K562 (cell line): Measurements from ENCODE around the gene GRIN1. TPM values are rescaled to one million over a fixed set of nuclear protein-coding genes. Genes with fewer than 3 reads are reported as not detected.
A peak's percentile ranks its signal among the peaks of the same experiment; 100 is the strongest.

ENCODE experiments used
- AFF1 ChIP-seq, 2 experiments: fragments of 450-650 bp; IDR thresholded peaks; 2 replicates each; pipeline ENCODE4 v1.6.1; 2018; ENCODE audit warnings: mild to moderate bottlenecking in 2 of 2, low read depth in 1 of 2; ENCODE audit not compliant: partially characterized antibody in 2 of 2
- ATF7 ChIP-seq: fragments of 450-650 bp; IDR thresholded peaks from 2 replicates; pipeline ENCODE4 v1.7.1; 2014; ENCODE audit warnings: mild to moderate bottlenecking, moderate library complexity
- CCNT2 ChIP-seq: IDR thresholded peaks from 2 replicates; pipeline ENCODE4 v1.6.1; 2011; ENCODE audit warnings: borderline replicate concordance, low read depth, mild to moderate bottlenecking, moderate library complexity, mixed read lengths, low read length; ENCODE audit not compliant: insufficient read length; ENCODE audit errors: extremely low read depth
- DACH1 ChIP-seq: fragments of 450-650 bp; IDR thresholded peaks from 2 replicates; pipeline ENCODE4 v1.6.1; 2018; ENCODE audit not compliant: partially characterized antibody
- E4F1 ChIP-seq: fragments of 250-450 bp; sonication (Bioruptor Pico); IDR thresholded peaks from 2 replicates; pipeline ENCODE4 v1.5.0; 2021; ENCODE audit warnings: mild to moderate bottlenecking, borderline replicate concordance
- GATAD2A ChIP-seq: fragments of 450-650 bp; IDR thresholded peaks from 2 replicates; pipeline ENCODE4 v1.6.1; 2017
- LARP7 ChIP-seq: fragments of 450-650 bp; IDR thresholded peaks from 2 replicates; pipeline ENCODE4 v1.6.1; 2016
- MAX ChIP-seq: sonication (generic); formaldehyde crosslinking; IDR thresholded peaks from 2 replicates; pipeline ENCODE4 v1.9.0; 2022; ENCODE audit warnings: mild to moderate bottlenecking, missing genetic modification reagents
- RBM14 ChIP-seq: fragments of 200-400 bp; formaldehyde crosslinking; IDR thresholded peaks from 2 replicates; pipeline ENCODE4 v1.6.1; 2018; ENCODE audit warnings: low read depth, mild to moderate bottlenecking, low read length, moderate library complexity, borderline replicate concordance; ENCODE audit not compliant: insufficient read depth
- SAP30 ChIP-seq: fragments of 200-600 bp; sonication (generic); IDR thresholded peaks from 2 replicates; pipeline ENCODE4 v1.6.1; 2012; ENCODE audit warnings: borderline replicate concordance, low read depth, mild to moderate bottlenecking, moderate library complexity, low read length, control low read depth, inconsistent platforms; ENCODE audit not compliant: insufficient read depth, poor library complexity, severe bottlenecking
- ZBTB17 ChIP-seq: fragments of 450-650 bp; formaldehyde crosslinking; IDR thresholded peaks from 2 replicates; pipeline ENCODE4 v1.4.0; 2020; ENCODE audit warnings: mild to moderate bottlenecking
- ZFP30 ChIP-seq: fragments of 250-450 bp; sonication (Bioruptor Pico); IDR thresholded peaks from 2 replicates; pipeline ENCODE4 v1.8.0; 2022; ENCODE audit warnings: moderate library complexity, mild to moderate bottlenecking, inconsistent platforms, borderline replicate concordance
- ZFPM2 ChIP-seq: fragments of 250-450 bp; sonication (Bioruptor Pico); IDR thresholded peaks from 2 replicates; pipeline ENCODE4 v1.5.1; 2022; ENCODE audit warnings: mild to moderate bottlenecking
- ZNF766 ChIP-seq: fragments of 200-800 bp; sonication (Bioruptor generic); conservative IDR thresholded peaks from 2 replicates; pipeline ENCODE4 v1.6.1; 2016; ENCODE audit warnings: missing genetic modification characterization, missing compliant biosample characterization
- polyA plus RNA-seq, 8 experiments: library from polyadenylated mRNA; depleted of rRNA in 4 of 8; stranded (reverse) in 5 of 8; unstranded in 3 of 8; fragments of >200 nt; fragmentation: Nextera tagmentation in 2 of 8; fragmentation: Illumina TruSeq in 1 of 8; extraction: Ambion mirVana in 2 of 8; extraction: Trizol in 1 of 8; gene quantifications; 2 replicates each; pipeline versions ENCODE4 v1.2.1 to v1.2.3, GENCODE V29; 2011 to 2014; ENCODE audit warnings: inconsistent platforms in 1 of 8, missing spikeins in 1 of 8
- total RNA-seq, 7 experiments: library from RNA; depleted of rRNA in 6 of 7; stranded (reverse); fragments of >200 nt in 6 of 7; fragmentation: Illumina TruSeq in 2 of 7; extraction: Trizol in 2 of 7; gene quantifications; 2 replicates each; pipeline versions ENCODE4 v1.2.1 to v1.2.3, GENCODE V29; 2011 to 2021; ENCODE audit warnings: low replicate concordance in 1 of 7
- TF ChIP-seq, protein P1 (sequence below): fragments of 200-800 bp; sonication (Bioruptor generic); IDR thresholded peaks from 2 replicates; pipeline ENCODE4 v1.6.1; 2017; ENCODE audit warnings: missing genetic modification characterization, missing compliant biosample characterization
- TF ChIP-seq, protein P2 (sequence below): fragments of 450-650 bp; formaldehyde crosslinking; IDR thresholded peaks from 2 replicates; pipeline ENCODE4 v1.4.0; 2020; ENCODE audit warnings: mild to moderate bottlenecking, moderate library complexity

Gene GRIN1
- total and polyA plus RNA-seq, 9 of the 15 experiments (the other 6 are each of a cell fraction or from before 2014, with no cell fraction given) = 0.03 to 0.35 (median 0.16) TPM; not detected in 6

GRCh38 chr9:137217276-137218211, 78.6 kb downstream of the GRIN1 start (continued):
- no peak for TF ChIP-seq AFF1 (IDR thresholded peaks at IDR 0.05; ENCODE audit: low read depth in 1 of 2, partially characterized antibody in 2 of 2)
- TF ChIP-seq, protein P1, sequence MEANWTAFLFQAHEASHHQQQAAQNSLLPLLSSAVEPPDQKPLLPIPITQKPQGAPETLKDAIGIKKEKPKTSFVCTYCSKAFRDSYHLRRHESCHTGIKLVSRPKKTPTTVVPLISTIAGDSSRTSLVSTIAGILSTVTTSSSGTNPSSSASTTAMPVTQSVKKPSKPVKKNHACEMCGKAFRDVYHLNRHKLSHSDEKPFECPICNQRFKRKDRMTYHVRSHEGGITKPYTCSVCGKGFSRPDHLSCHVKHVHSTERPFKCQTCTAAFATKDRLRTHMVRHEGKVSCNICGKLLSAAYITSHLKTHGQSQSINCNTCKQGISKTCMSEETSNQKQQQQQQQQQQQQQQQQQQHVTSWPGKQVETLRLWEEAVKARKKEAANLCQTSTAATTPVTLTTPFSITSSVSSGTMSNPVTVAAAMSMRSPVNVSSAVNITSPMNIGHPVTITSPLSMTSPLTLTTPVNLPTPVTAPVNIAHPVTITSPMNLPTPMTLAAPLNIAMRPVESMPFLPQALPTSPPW (CRISPR knock-in tag) = peak; percentile 59; the same call in 1 of the 2 replicates
- TF ChIP-seq MAX = 0 out of 2 replicates have a peak, but pooled peaks have one; percentile 31
- TF ChIP-seq ZFP30 = no peak
- peak; percentile 32 for TF ChIP-seq SAP30
- TF ChIP-seq ZNF766 = no peak
- no peak for TF ChIP-seq GATAD2A
- TF ChIP-seq, protein P2, sequence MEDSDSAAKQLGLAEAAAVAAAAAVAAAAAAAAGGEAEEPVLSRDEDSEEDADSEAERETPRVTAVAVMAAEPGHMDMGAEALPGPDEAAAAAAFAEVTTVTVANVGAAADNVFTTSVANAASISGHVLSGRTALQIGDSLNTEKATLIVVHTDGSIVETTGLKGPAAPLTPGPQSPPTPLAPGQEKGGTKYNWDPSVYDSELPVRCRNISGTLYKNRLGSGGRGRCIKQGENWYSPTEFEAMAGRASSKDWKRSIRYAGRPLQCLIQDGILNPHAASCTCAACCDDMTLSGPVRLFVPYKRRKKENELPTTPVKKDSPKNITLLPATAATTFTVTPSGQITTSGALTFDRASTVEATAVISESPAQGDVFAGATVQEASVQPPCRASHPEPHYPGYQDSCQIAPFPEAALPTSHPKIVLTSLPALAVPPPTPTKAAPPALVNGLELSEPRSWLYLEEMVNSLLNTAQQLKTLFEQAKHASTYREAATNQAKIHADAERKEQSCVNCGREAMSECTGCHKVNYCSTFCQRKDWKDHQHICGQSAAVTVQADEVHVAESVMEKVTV (CRISPR knock-in tag) = no peak
- no peak for TF ChIP-seq RBM14
- TF ChIP-seq ATF7 = peak; percentile 40; the same call in 1 of the 2 replicates
- TF ChIP-seq CCNT2 = no peak
- no peak for TF ChIP-seq ZBTB17
- no peak for TF ChIP-seq ZFPM2
- TF ChIP-seq LARP7 = no peak
- TF ChIP-seq E4F1 (CRISPR knock-in tag) = no peak
- TF ChIP-seq DACH1 = no peak
